ENCODE measurements around the gene ACSL3.

- TF ChIP-seq CTCF (IDR thresholded peaks at IDR 0.05 in 4 of 5, conservative IDR thresholded peaks at IDR 0.05 in 1 of 5) = no peak
- TF ChIP-seq POLR2A (IDR thresholded peaks at IDR 0.05) = no peak
Observed at GRCh38 chr2:222864296-222864695, 3.5 kb downstream of the ACSL3 start.
